ENCODE data around the gene QRICH2. TPM values are rescaled to one million over a fixed set of nuclear protein-coding genes. Genes with fewer than 3 reads are reported as not detected.

Gene QRICH2
- total and polyA plus RNA-seq, 9 of the 15 experiments (the other 6 are each of a cell fraction or from before 2014, with no cell fraction given): 0.03 to 1.6 (median 0.81) TPM

DNA sequence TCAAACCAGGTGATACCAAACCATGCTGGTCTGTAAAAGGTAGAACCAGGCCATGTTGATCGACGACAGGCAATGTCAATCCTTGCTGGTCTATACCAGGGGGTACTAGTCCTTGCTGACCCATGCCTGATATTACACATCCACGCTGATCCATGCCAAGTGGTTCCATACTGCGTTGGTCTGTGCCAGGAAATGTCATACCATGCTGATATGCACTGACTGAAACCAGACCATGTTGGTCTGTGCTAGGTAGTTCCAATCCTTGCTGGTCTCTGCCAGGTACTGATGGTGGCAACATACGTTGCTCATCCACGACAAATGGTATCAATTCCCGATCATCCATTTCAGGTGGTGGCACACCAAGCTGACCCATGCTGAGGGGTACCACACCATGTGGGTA is 15.0 kb downstream of the QRICH2 start (continued):
- TF ChIP-seq NR4A1 (CRISPR knock-in tag; IDR thresholded peaks at IDR 0.05) (no peak), NR4A1 (tag; IDR thresholded peaks at IDR 0.05) (no peak), IFI16 (CRISPR knock-in tag; IDR thresholded peaks at IDR 0.05) (no peak), RB1 (IDR thresholded peaks at IDR 0.05; ENCODE audit: low read depth) (no peak), ZFPM2 (CRISPR knock-in tag; IDR thresholded peaks at IDR 0.05) (no peak)
- TF ChIP-seq, protein P1, sequence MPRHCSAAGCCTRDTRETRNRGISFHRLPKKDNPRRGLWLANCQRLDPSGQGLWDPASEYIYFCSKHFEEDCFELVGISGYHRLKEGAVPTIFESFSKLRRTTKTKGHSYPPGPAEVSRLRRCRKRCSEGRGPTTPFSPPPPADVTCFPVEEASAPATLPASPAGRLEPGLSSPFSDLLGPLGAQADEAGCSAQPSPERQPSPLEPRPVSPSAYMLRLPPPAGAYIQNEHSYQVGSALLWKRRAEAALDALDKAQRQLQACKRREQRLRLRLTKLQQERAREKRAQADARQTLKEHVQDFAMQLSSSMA (CRISPR knock-in tag; IDR thresholded peaks at IDR 0.05): no peak

DNA sequence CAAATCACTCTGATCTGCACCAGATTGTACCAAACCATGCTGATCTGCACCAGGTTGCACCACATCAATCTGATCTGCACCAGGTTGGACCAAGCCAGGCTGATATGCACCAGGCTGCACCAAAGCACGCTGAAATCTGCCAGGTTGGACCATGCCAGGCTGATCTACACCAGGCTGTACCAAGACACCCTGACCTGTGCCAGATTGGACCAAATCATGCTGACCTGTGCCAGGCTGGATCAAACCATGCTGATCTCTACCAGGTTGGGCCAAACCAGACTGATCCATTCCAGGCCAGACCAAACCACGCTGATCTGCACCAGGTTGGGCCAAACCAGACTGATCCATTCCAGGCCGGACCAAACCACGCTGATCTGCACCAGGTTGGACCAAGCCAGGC is 15.5 kb downstream of the QRICH2 start:
- H3K9me3 ChIP-seq (replicated peaks; ENCODE audit: control insufficient read depth, insufficient read depth, low read depth, low read length): no peaks in the 10 kb centered on the region
- ATAC-seq: no peak

More for the DNA sequence above, 15.5 kb downstream of the QRICH2 start:
- no peak for DNase-seq (ENCODE audit: extremely low read depth in 1 of 4, low spot score in 3 of 4)
- H3K27ac ChIP-seq (ENCODE audit: extremely low read depth, low read depth, low read length): no peak overlapping the region
- TF ChIP-seq HDAC3 (IDR thresholded peaks at IDR 0.05; ENCODE audit: borderline replicate concordance, partially characterized antibody) (no peak), SETDB1 (IDR thresholded peaks at IDR 0.05; ENCODE audit: low read length) (no peak), ZNF41 (CRISPR knock-in tag; conservative IDR thresholded peaks at IDR 0.05) (no peak)
- TF ChIP-seq, protein P2, sequence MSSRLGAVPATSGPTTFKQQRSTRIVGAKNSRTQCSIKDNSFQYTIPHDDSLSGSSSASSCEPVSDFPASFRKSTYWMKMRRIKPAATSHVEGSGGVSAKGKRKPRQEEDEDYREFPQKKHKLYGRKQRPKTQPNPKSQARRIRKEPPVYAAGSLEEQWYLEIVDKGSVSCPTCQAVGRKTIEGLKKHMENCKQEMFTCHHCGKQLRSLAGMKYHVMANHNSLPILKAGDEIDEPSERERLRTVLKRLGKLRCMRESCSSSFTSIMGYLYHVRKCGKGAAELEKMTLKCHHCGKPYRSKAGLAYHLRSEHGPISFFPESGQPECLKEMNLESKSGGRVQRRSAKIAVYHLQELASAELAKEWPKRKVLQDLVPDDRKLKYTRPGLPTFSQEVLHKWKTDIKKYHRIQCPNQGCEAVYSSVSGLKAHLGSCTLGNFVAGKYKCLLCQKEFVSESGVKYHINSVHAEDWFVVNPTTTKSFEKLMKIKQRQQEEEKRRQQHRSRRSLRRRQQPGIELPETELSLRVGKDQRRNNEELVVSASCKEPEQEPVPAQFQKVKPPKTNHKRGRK (tag; IDR thresholded peaks at IDR 0.05): no peak
- TF ChIP-seq, protein P3, sequence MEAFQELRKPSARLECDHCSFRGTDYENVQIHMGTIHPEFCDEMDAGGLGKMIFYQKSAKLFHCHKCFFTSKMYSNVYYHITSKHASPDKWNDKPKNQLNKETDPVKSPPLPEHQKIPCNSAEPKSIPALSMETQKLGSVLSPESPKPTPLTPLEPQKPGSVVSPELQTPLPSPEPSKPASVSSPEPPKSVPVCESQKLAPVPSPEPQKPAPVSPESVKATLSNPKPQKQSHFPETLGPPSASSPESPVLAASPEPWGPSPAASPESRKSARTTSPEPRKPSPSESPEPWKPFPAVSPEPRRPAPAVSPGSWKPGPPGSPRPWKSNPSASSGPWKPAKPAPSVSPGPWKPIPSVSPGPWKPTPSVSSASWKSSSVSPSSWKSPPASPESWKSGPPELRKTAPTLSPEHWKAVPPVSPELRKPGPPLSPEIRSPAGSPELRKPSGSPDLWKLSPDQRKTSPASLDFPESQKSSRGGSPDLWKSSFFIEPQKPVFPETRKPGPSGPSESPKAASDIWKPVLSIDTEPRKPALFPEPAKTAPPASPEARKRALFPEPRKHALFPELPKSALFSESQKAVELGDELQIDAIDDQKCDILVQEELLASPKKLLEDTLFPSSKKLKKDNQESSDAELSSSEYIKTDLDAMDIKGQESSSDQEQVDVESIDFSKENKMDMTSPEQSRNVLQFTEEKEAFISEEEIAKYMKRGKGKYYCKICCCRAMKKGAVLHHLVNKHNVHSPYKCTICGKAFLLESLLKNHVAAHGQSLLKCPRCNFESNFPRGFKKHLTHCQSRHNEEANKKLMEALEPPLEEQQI (IDR thresholded peaks at IDR 0.05): no peak
- no peaks in the 10 kb centered on the region for H3K27me3 ChIP-seq (ENCODE audit: control insufficient read depth in 2 of 2, insufficient read depth in 2 of 2, low read length in 2 of 2)
- POLR2A ChIA-PET: no interaction called here
- H3K4me3 ChIP-seq: no peak overlapping the region
- no peak overlapping the region for H3K9ac ChIP-seq (ENCODE audit: insufficient read depth in 1 of 2, low read depth in 2 of 2, low read length in 2 of 2)
- intact Hi-C loops (cut with micrococcal nuclease): no loop called here
- H3K4me1 ChIP-seq (replicated peaks in 1 of 2; ENCODE audit: control insufficient read depth in 2 of 2, insufficient read depth in 2 of 2, low read length in 2 of 2): no peaks in the 10 kb centered on the region
- in situ Hi-C loops (cut with MboI): loop anchor here (5.0 kb wide), 3 partner anchors 165 to 380 kb away; no protein-coding TSS in a partner anchor
- H2AFZ ChIP-seq (ENCODE audit: low read depth, low read length): no peak overlapping the region
- 0 out of 3 replicates have a peak, but pooled peaks cover 3% of the 10 kb centered on the region for H3K36me3 ChIP-seq (ENCODE audit: control insufficient read depth, insufficient read depth, low read length)
- WGBS (ENCODE audit: insufficient coverage, low coverage, missing lambda C conversion rate): 27% methylated on average over 4 of the region's 4 CpGs
- no peaks in the 10 kb centered on the region for H3K79me2 ChIP-seq (ENCODE audit: control insufficient read depth, insufficient read depth, low read length)
- BruUV-seq (replicated peaks): no TSS peak
- H4K20me1 ChIP-seq (replicated peaks; ENCODE audit: control insufficient read depth, insufficient read depth, low read length): 0 out of 2 replicates have a peak, but pooled peaks cover 2% of the 10 kb centered on the region
- CTCF ChIA-PET (ENCODE audit: low intra/inter-chr PET ratio): no interaction called here
- FAIRE-seq: no peak
- H3K4me2 ChIP-seq (ENCODE audit: insufficient read depth, low read length): no peak overlapping the region
- no peaks in the 10 kb centered on the region for H3K9me1 ChIP-seq (ENCODE audit: control insufficient read depth, insufficient read depth, low read length)

Measured in K562 (cell line).